Duodenal mucosa (tissue), 2 donors: ENCODE measurements around the gene POLD2.

Source experiments
- H3K27ac ChIP-seq: one replicate; pipeline ENCODE4 v1.7.0; 2013; ENCODE audit warnings: low read depth, low read length
- H3K27me3 ChIP-seq, 2 donors: one replicate each; pipeline ENCODE4 v1.7.0; 2013; ENCODE audit warnings: low read length in 2 of 2, control low read depth in 1 of 2; ENCODE audit not compliant: insufficient read depth in 2 of 2, control insufficient read depth in 1 of 2
- H3K36me3 ChIP-seq, 2 donors: one replicate each; pipeline ENCODE4 v1.7.0; 2013; ENCODE audit warnings: low read length in 2 of 2, control low read depth in 1 of 2; ENCODE audit not compliant: insufficient read depth in 2 of 2, control insufficient read depth in 1 of 2
- H3K4me1 ChIP-seq, 2 donors: one replicate each; pipeline ENCODE4 v1.7.0; 2013; ENCODE audit warnings: low read length in 2 of 2, control low read depth in 1 of 2; ENCODE audit not compliant: insufficient read depth in 2 of 2, control insufficient read depth in 1 of 2
- H3K4me3 ChIP-seq, 2 donors: one replicate each; pipeline ENCODE4 v1.7.0; 2013; ENCODE audit warnings: low read length in 2 of 2, low read depth in 1 of 2
- H3K9ac ChIP-seq, 2 donors: one replicate each; pipeline ENCODE4 v1.7.0; 2013; ENCODE audit warnings: low read length in 2 of 2, low read depth in 1 of 2
- H3K9me3 ChIP-seq, 2 donors: one replicate each; pipeline ENCODE4 v1.7.0; 2013; ENCODE audit warnings: low read length in 2 of 2, control low read depth in 1 of 2; ENCODE audit not compliant: control insufficient read depth in 1 of 2

Gene POLD2

GRCh38 chr7:44071726-44072363 lies 51.5 kb downstream of the POLD2 start:
- H3K4me1 ChIP-seq = peaks cover 35 to 39% of the 10 kb centered on the region in 2 donors
- no peaks in the 10 kb centered on the region for H3K27me3 ChIP-seq
- H3K27ac ChIP-seq = no peak overlapping the region
- no peak overlapping the region for H3K4me3 ChIP-seq
- H3K9me3 ChIP-seq = no peaks in the 10 kb centered on the region
- no peak overlapping the region for H3K9ac ChIP-seq
- peaks cover 8 to 38% of the 10 kb centered on the region in 2 donors for H3K36me3 ChIP-seq

GRCh38 chr7:44068054-44068453 lies 55.3 kb downstream of the POLD2 start:
- no peak overlapping the region for H3K9ac ChIP-seq
- peaks cover 5% of the 10 kb centered on the region in 2 donors for H3K36me3 ChIP-seq
- no peak overlapping the region for H3K4me3 ChIP-seq
- no peak overlapping the region for H3K27ac ChIP-seq
- no peaks in the 10 kb centered on the region for H3K9me3 ChIP-seq
- peaks cover 31 to 40% of the 10 kb centered on the region in 2 donors for H3K4me1 ChIP-seq
- no peaks in the 10 kb centered on the region for H3K27me3 ChIP-seq

DNA sequence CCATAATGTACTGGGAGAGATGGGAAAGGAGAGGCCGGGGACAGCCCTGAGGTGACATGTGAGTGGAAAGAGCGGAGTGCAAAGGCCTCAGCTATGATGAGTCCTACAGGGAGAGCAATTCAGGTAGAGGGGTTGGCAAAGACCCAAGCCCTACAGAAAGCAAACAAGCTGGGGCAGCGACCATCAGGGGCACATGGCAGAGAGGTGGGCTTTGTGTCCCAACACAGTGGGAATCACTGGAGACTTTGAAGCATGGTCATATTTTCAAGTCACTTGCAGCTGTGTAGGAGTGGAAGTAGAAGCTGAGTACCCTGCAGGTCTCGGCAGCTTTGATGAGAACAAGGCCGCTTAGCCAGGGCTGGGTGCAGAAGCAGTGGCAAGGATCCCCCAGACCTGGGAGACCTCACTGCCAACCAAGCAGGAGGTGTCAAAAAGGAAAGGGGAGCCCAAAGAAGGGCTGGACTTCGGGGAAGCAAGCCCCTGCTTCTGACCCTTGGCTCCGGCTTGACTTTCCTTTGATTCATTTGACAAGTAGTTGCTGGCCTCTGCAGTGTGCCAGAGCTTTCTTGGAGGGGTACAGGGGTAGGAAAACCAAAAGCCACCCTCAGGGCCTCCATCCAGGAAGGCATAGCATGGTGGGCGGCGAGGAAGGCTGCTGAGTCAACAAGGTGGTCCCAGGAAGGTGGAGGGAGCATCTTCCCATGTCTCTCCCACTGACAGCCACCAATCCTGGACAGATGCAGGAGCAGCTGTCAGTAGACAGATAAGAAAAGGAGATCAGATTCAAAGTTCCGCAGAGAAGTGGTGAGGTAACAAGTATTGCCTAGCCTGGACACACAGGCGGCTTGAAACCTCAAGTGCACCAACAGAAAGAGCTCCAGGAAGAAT lies 56.0 kb downstream of the POLD2 start:
- peaks cover 23 to 33% of the 10 kb centered on the region in 2 donors for H3K4me1 ChIP-seq
- no peak overlapping the region for H3K9ac ChIP-seq
- H3K27ac ChIP-seq = no peak overlapping the region
- no peaks in the 10 kb centered on the region for H3K9me3 ChIP-seq
- no peaks in the 10 kb centered on the region for H3K27me3 ChIP-seq
- H3K4me3 ChIP-seq = no peak overlapping the region
- peaks cover 0 to 3% of the 10 kb centered on the region in 2 donors for H3K36me3 ChIP-seq

GRCh38 chr7:44066494-44067063 lies 56.8 kb downstream of the POLD2 start:
- Histone ChIP-seq H3K36me3 (peaks cover 0 to 9% of the 10 kb centered on the region in 2 donors), H3K27me3 (no peaks in the 10 kb centered on the region), H3K27ac (no peak overlapping the region), H3K9ac (no peak overlapping the region), H3K4me3 (no peak overlapping the region), H3K4me1 (peaks cover 16 to 27% of the 10 kb centered on the region in 2 donors), H3K9me3 (no peaks in the 10 kb centered on the region)

- Histone ChIP-seq H3K4me3 (no peak overlapping the region), H3K9ac (no peak overlapping the region), H3K36me3 (peaks cover 3 to 13% of the 10 kb centered on the region in 2 donors), H3K9me3 (no peaks in the 10 kb centered on the region), H3K4me1 (peaks cover 11 to 27% of the 10 kb centered on the region in 2 donors), H3K27me3 (no peaks in the 10 kb centered on the region), H3K27ac (no peak overlapping the region)
These were observed 57.3 kb downstream of the POLD2 start for GRCh38 chr7:44066111-44066460.

- Histone ChIP-seq H3K27me3 (no peaks in the 10 kb centered on the region), H3K9ac (no peak within 1 kb of the TSS), H3K9me3 (no peaks in the 10 kb centered on the region), H3K4me3 (peak within 1 kb of the TSS; percentile 2 to 34), H3K27ac (no peak within 1 kb of the TSS), H3K4me1 (peaks cover 8 to 27% of the 10 kb centered on the region in 2 donors), H3K36me3 (peaks cover 8 to 19% of the 10 kb centered on the region in 2 donors)
These were observed 57.8 kb downstream of the POLD2 start, which contains the start of gene PGAM2 for GRCh38 chr7:44065431-44066110. TSS of gene PGAM2 (minus strand) at chr7:44065567. CDS start at chr7:44065529, 38 bp downstream.

DNA sequence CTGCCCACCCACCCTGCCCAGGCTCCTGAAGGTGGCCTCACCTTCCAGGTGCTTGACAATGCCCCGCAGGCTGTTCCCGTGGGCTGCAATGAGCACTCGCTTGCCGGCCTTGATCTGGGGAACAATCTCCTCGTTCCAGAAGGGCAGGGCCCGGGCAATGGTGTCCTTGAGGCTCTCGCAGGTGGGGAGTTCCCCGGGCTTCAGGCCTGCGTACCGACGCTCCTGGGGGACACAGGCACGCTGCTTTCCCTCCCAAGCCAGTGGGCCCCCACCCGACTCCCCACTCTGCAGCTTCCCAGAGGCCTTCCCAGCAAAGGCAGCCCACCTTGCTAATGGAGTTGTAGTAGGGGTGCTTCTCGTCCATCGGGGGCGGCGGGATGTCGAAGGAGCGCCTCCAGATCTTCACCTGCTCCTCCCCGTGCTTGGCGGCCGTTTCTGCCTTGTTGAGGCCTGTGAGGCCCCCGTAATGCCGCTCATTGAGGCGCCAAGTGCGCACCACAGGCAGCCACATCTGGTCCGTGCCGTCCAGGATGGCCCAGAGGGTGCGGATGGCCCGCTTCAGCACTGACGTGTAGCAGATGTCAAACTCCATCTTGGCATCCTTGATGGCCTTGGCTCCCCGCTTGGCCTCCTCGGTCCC lies 58.4 kb downstream of the POLD2 start:
- H3K9me3 ChIP-seq = no peaks in the 10 kb centered on the region
- H3K27ac ChIP-seq = no peak overlapping the region
- peaks cover 15 to 25% of the 10 kb centered on the region in 2 donors for H3K36me3 ChIP-seq
- H3K4me1 ChIP-seq = peaks cover 8 to 27% of the 10 kb centered on the region in 2 donors
- no peak overlapping the region for H3K9ac ChIP-seq
- no peaks in the 10 kb centered on the region for H3K27me3 ChIP-seq
- H3K4me3 ChIP-seq = peak overlapping the region; percentile 2 to 34
